H9 (cell line): ENCODE results near the gene DOCK2. TPM values are rescaled to one million over a fixed set of nuclear protein-coding genes. Genes with fewer than 3 reads are reported as not detected.

Experiments used
- DNase-seq: peaks from one replicate; pipeline ENCODE4 v3.0.0-alpha.2; 2017
- H2AFZ ChIP-seq: one replicate; pipeline ENCODE4 v1.6.1; 2013; ENCODE audit warnings: mild to moderate bottlenecking, low read length, control low read depth, moderate library complexity
- H2AK5ac ChIP-seq: 2 replicates; pipeline ENCODE4 v1.6.1; 2013; ENCODE audit warnings: low read length, control low read depth, mixed read lengths; ENCODE audit not compliant: insufficient read length
- H2BK120ac ChIP-seq: one replicate; pipeline ENCODE4 v1.6.1; 2013; ENCODE audit warnings: low read depth, mild to moderate bottlenecking, low read length, control low read depth, inconsistent platforms; ENCODE audit not compliant: poor library complexity, severe bottlenecking
- H2BK12ac ChIP-seq: 2 replicates; pipeline ENCODE4 v1.6.1; 2013; ENCODE audit warnings: low read length, control low read depth, mixed read lengths, low read depth; ENCODE audit not compliant: insufficient read length
- H2BK15ac ChIP-seq: 2 replicates; pipeline ENCODE4 v1.6.1; 2013; ENCODE audit warnings: low read depth, low read length, control low read depth
- H2BK20ac ChIP-seq: one replicate; pipeline ENCODE4 v1.6.1; 2013; ENCODE audit warnings: low read depth, mild to moderate bottlenecking, low read length, control low read depth, inconsistent platforms; ENCODE audit not compliant: poor library complexity, severe bottlenecking
- H2BK5ac ChIP-seq: 2 replicates; pipeline ENCODE4 v1.6.1; 2013; ENCODE audit warnings: low read length, control low read depth, mixed read lengths; ENCODE audit not compliant: insufficient read length
- H3K14ac ChIP-seq: 2 replicates; pipeline ENCODE4 v1.6.1; 2013; ENCODE audit warnings: low read length, control low read depth; ENCODE audit not compliant: insufficient read depth
- H3K18ac ChIP-seq: 2 replicates; pipeline ENCODE4 v1.6.1; 2013; ENCODE audit warnings: low read depth, mild to moderate bottlenecking, mixed read lengths, low read length, control low read depth; ENCODE audit not compliant: insufficient read length
- H3K23ac ChIP-seq: 2 replicates; pipeline ENCODE4 v1.6.1; 2013; ENCODE audit warnings: low read length, control low read depth, mixed read lengths, low read depth; ENCODE audit not compliant: insufficient read length
- H3K23me2 ChIP-seq: 2 replicates; pipeline ENCODE4 v1.6.1; 2013; ENCODE audit warnings: low read depth, mild to moderate bottlenecking, mixed read lengths, low read length, control low read depth; ENCODE audit not compliant: insufficient read length, poor library complexity, severe bottlenecking
- H3K27ac ChIP-seq: 2 replicates; pipeline ENCODE4 v1.5.1; 2013; ENCODE audit warnings: low read length, control low read depth, mixed read lengths, low read depth; ENCODE audit not compliant: insufficient read length
- H3K27me3 ChIP-seq: 2 replicates; pipeline ENCODE4 v1.6.1; 2013; ENCODE audit warnings: low read length, control low read depth, inconsistent platforms; ENCODE audit not compliant: insufficient read depth
- H3K4ac ChIP-seq: 2 replicates; pipeline ENCODE4 v1.6.1; 2013; ENCODE audit warnings: low read depth, mild to moderate bottlenecking, control low read depth, inconsistent platforms, low read length, moderate library complexity
- H3K4me1 ChIP-seq: 2 replicates; pipeline ENCODE4 v1.6.1; 2013; ENCODE audit warnings: low read length, control low read depth, inconsistent platforms; ENCODE audit not compliant: insufficient read depth
- H3K4me2 ChIP-seq: 2 replicates; pipeline ENCODE4 v1.6.1; 2013; ENCODE audit warnings: low read length, control low read depth, mixed read lengths; ENCODE audit not compliant: insufficient read length, insufficient read depth
- H3K56ac ChIP-seq: 2 replicates; pipeline ENCODE4 v1.6.1; 2013; ENCODE audit warnings: low read depth, mild to moderate bottlenecking, mixed read lengths, low read length, control low read depth; ENCODE audit not compliant: insufficient read length
- H3K79me1 ChIP-seq: 2 replicates; pipeline ENCODE4 v1.6.1; 2013; ENCODE audit warnings: low read depth, mild to moderate bottlenecking, moderate library complexity, low read length, control low read depth, inconsistent platforms; ENCODE audit not compliant: insufficient read depth, poor library complexity, severe bottlenecking
- H3K79me2 ChIP-seq: 2 replicates; pipeline ENCODE4 v1.6.1; 2013; ENCODE audit warnings: low read length, control low read depth, inconsistent platforms; ENCODE audit not compliant: insufficient read depth
- H3K9ac ChIP-seq: 2 replicates; pipeline ENCODE4 v1.6.1; 2013; ENCODE audit warnings: low read length, control low read depth, mixed read lengths; ENCODE audit not compliant: insufficient read length; ENCODE audit errors: extremely low read depth
- H3K9me3 ChIP-seq: one replicate; pipeline ENCODE4 v1.6.1; 2013; ENCODE audit warnings: low read depth, low read length, inconsistent platforms; ENCODE audit not compliant: control insufficient read depth
- H3T11ph ChIP-seq: one replicate; pipeline ENCODE4 v1.6.1; 2013; ENCODE audit warnings: mild to moderate bottlenecking, low read length, control low read depth, inconsistent platforms
- H4K20me1 ChIP-seq: one replicate; pipeline ENCODE4 v1.6.1; 2013; ENCODE audit not compliant: control insufficient read depth, insufficient read length, insufficient read depth
- H4K5ac ChIP-seq: 2 replicates; pipeline ENCODE4 v1.6.1; 2013; ENCODE audit warnings: low read depth, mild to moderate bottlenecking, mixed read lengths, low read length, control low read depth; ENCODE audit not compliant: insufficient read length
- H4K8ac ChIP-seq: replicated peaks from 2 replicates; pipeline ENCODE4 v1.6.1; 2013; ENCODE audit warnings: low read length, control low read depth, mixed read lengths, low read depth; ENCODE audit not compliant: insufficient read length
- H4K91ac ChIP-seq: 2 replicates; pipeline ENCODE4 v1.6.1; 2013; ENCODE audit warnings: low read depth, mild to moderate bottlenecking, moderate library complexity, mixed read lengths, low read length, control low read depth; ENCODE audit not compliant: insufficient read length
- H3K27ac Mint-ChIP-seq, 3 experiments: 2 replicates in 2 of 3; 3 replicates in 1 of 3; pipeline ENCODE4 v1.8.0; 2020 to 2021; ENCODE audit warnings: mixed read lengths in 3 of 3, mild to moderate bottlenecking in 1 of 3, moderate library complexity in 1 of 3
- H3K27me3 Mint-ChIP-seq: 2 replicates; pipeline ENCODE4 v1.8.0; 2021; ENCODE audit warnings: low read depth, mild to moderate bottlenecking, moderate library complexity, mixed read lengths
- H3K36me3 Mint-ChIP-seq, 3 experiments: 2 replicates in 2 of 3; 3 replicates in 1 of 3; pipeline ENCODE4 v1.8.0; 2020 to 2021; ENCODE audit warnings: low read depth in 3 of 3, mixed read lengths in 3 of 3; ENCODE audit not compliant: insufficient read depth in 1 of 3
- H3K4me1 Mint-ChIP-seq, 2 experiments: 2 replicates each; pipeline ENCODE4 v1.8.0; 2020; ENCODE audit warnings: mixed read lengths in 2 of 2
- H3K4me3 Mint-ChIP-seq, 2 experiments: 2 replicates in 1 of 2; 3 replicates in 1 of 2; pipeline ENCODE4 v1.8.0; 2020 to 2021; ENCODE audit warnings: mild to moderate bottlenecking in 2 of 2, mixed read lengths in 2 of 2, moderate library complexity in 1 of 2
- H3K9me3 Mint-ChIP-seq, 2 experiments: 2 replicates in 1 of 2; 3 replicates in 1 of 2; pipeline ENCODE4 v1.8.0; 2020; ENCODE audit warnings: mild to moderate bottlenecking in 2 of 2, mixed read lengths in 2 of 2, moderate library complexity in 1 of 2
- WGBS: extraction: QIAGEN DNeasy Blood & Tissue Kit; methylation state at CpG from one replicate; pipeline ENCODE4 v1.1.7; 2013; ENCODE audit warnings: missing lambda C conversion rate, low lambda C conversion rate, mixed read lengths; ENCODE audit not compliant: insufficient read length; ENCODE audit errors: extremely low coverage; 5-methylcytosine and 5-hydroxymethylcytosine counted together
- total RNA-seq: library from RNA; stranded (reverse); gene quantifications from 2 replicates; pipeline ENCODE4 v1.2.1, GENCODE V29; 2021
- TF ChIP-seq, protein P1 (sequence below): fragments of 200-600 bp; sonication (generic); conservative IDR thresholded peaks from 3 replicates; pipeline ENCODE4 v1.8.0; 2021; ENCODE audit warnings: antibody characterized with exemption, mild to moderate bottlenecking

DOCK2 gene
- total RNA-seq, 1 experiment from 2014 or later: 7.8 TPM

DNA sequence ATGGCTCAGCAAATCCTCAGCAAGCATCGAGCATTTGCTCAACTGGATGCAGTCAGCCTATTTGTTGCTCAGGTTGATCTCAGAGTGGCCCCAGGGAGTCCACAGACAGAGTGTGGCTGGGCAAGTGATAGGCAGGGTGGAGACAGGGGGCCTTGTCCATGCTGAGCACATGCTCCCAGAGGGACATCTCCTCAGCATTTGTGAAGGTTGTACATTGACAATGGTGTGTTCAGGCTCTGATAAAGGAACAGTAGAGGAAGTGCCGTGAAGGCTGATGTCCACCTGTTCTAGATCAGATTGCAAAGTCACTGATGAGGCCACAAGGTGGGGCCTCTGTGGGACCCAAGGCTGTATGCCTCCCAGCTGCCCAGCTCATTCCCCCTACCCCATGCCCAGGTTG lies 418.5 kb downstream of the DOCK2 start:
- Mint-ChIP-seq H3K9me3 (no peaks in the 10 kb centered on the region; a peak in 1 of 5 replicates), H3K36me3 (no peaks in the 10 kb centered on the region), H3K27ac (no peak overlapping the region), H3K4me3 (no peak overlapping the region), H3K27me3 (no peaks in the 10 kb centered on the region; the same call in 1 of the 2 replicates), H3K4me1 (no peaks in the 10 kb centered on the region)
- TF ChIP-seq, protein P1, sequence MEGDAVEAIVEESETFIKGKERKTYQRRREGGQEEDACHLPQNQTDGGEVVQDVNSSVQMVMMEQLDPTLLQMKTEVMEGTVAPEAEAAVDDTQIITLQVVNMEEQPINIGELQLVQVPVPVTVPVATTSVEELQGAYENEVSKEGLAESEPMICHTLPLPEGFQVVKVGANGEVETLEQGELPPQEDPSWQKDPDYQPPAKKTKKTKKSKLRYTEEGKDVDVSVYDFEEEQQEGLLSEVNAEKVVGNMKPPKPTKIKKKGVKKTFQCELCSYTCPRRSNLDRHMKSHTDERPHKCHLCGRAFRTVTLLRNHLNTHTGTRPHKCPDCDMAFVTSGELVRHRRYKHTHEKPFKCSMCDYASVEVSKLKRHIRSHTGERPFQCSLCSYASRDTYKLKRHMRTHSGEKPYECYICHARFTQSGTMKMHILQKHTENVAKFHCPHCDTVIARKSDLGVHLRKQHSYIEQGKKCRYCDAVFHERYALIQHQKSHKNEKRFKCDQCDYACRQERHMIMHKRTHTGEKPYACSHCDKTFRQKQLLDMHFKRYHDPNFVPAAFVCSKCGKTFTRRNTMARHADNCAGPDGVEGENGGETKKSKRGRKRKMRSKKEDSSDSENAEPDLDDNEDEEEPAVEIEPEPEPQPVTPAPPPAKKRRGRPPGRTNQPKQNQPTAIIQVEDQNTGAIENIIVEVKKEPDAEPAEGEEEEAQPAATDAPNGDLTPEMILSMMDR: no peak
- no peak overlapping the region for H2AK5ac ChIP-seq
- WGBS: no CpG with 5 or more reads among the region's 2 CpGs
- H3T11ph ChIP-seq: no peak overlapping the region
- no peak overlapping the region for H2BK5ac ChIP-seq
- no peak overlapping the region for H2BK12ac ChIP-seq
- 0 out of 2 replicates have a peak, but pooled peaks cover 2% of the 10 kb centered on the region for H3K79me2 ChIP-seq
- H3K18ac ChIP-seq: no peak overlapping the region
- no peak overlapping the region for H3K27ac ChIP-seq
- H3K4ac ChIP-seq: no peak overlapping the region
- H4K8ac ChIP-seq: no peak overlapping the region
- H2BK15ac ChIP-seq: no peak overlapping the region
- H4K5ac ChIP-seq: no peak overlapping the region
- no peak for DNase-seq
- H2AFZ ChIP-seq: no peak overlapping the region
- H3K56ac ChIP-seq: no peak overlapping the region
- H3K27me3 ChIP-seq: no peaks in the 10 kb centered on the region
- no peak overlapping the region for H4K91ac ChIP-seq
- no peaks in the 10 kb centered on the region for H3K23me2 ChIP-seq
- 0 out of 2 replicates have a peak overlapping the region, but pooled peaks have one; percentile 14 for H3K14ac ChIP-seq
- H4K20me1 ChIP-seq: no peaks in the 10 kb centered on the region
- H2BK20ac ChIP-seq: no peak overlapping the region
- no peak overlapping the region for H2BK120ac ChIP-seq
- H3K9me3 ChIP-seq: no peaks in the 10 kb centered on the region
- no peak overlapping the region for H3K4me2 ChIP-seq
- no peaks in the 10 kb centered on the region for H3K4me1 ChIP-seq
- no peaks in the 10 kb centered on the region for H3K79me1 ChIP-seq
- no peak overlapping the region for H3K23ac ChIP-seq
- no peak overlapping the region for H3K9ac ChIP-seq
